Esophagus muscularis mucosa (tissue), 4 donors: ENCODE data around the gene DYTN. TPM values are rescaled to one million over a fixed set of nuclear protein-coding genes. Genes with fewer than 3 reads are reported as not detected.

Experiments used
- DNase-seq: peaks from one replicate; pipeline ENCODE4 v3.0.0-alpha.2; 2017; ENCODE audit errors: extremely low spot score
- H3K27ac ChIP-seq, 4 donors: fragments of 200-600 bp; sonication (generic); replicated peaks in 1 of 4; 1 replicate in 3 of 4; 2 replicates in 1 of 4; pipeline ENCODE4 v1.5.1; 2016 to 2019; ENCODE audit warnings: mild to moderate bottlenecking in 1 of 4
- H3K27me3 ChIP-seq, 4 donors: fragments of 200-600 bp; sonication (generic); one replicate each; pipeline versions ENCODE4 v1.5.1 to v1.6.0; 2016 to 2019
- H3K36me3 ChIP-seq, 4 donors: fragments of 200-600 bp; sonication (generic); one replicate each; pipeline ENCODE4 v1.5.1; 2016 to 2019
- H3K4me1 ChIP-seq, 4 donors: fragments of 200-600 bp; sonication (generic); one replicate each; pipeline ENCODE4 v1.5.1; 2016 to 2019
- H3K4me3 ChIP-seq, 4 donors: fragments of 200-600 bp; sonication (generic); 1 replicate in 2 of 4; 2 replicates in 2 of 4; pipeline ENCODE4 v1.5.1; 2016 to 2019; ENCODE audit warnings: mild to moderate bottlenecking in 4 of 4, moderate library complexity in 1 of 4
- H3K9me3 ChIP-seq, 4 donors: fragments of 200-600 bp; sonication (generic); 1 replicate in 3 of 4; 2 replicates in 1 of 4; pipeline ENCODE4 v1.5.1; 2016 to 2019
- CTCF ChIP-seq, 3 experiments: fragments of 200-600 bp in 2 of 3; fragments of 450-650 bp in 1 of 3; sonication (generic) in 2 of 3; IDR thresholded peaks; one replicate each; pipeline ENCODE4 v1.5.1; 2017 to 2019; ENCODE audit warnings: antibody characterized with exemption in 3 of 3, mild to moderate bottlenecking in 2 of 3, moderate library complexity in 1 of 3
- EP300 ChIP-seq: sonication (generic); formaldehyde crosslinking; IDR thresholded peaks from one replicate; pipeline ENCODE4 v1.6.1; 2017; ENCODE audit warnings: antibody characterized with exemption
- POLR2A ChIP-seq: fragments of 450-650 bp; IDR thresholded peaks from one replicate; pipeline ENCODE4 v1.6.1; 2017; ENCODE audit warnings: antibody characterized with exemption, moderate library complexity, mild to moderate bottlenecking, low read depth
- POLR2AphosphoS5 ChIP-seq, 2 donors: sonication (generic); formaldehyde crosslinking; IDR thresholded peaks; one replicate each; pipeline ENCODE4 v1.6.1; 2017; ENCODE audit warnings: antibody characterized with exemption in 2 of 2
- WGBS: methylation state at CpG from one replicate; pipeline ENCODE4 v1.1.5; 2018; 5-methylcytosine and 5-hydroxymethylcytosine counted together
- intact Hi-C: fragments of 100-400 bp; cut with DNase I; formaldehyde crosslinking; loops from one replicate; pipeline ENCODE4 v1.15.1; 2023
- small RNA-seq, 3 donors: library from RNA; depleted of rRNA; stranded (forward); fragments of <200 nt; gene quantifications; one replicate each; pipeline ENCODE3, GENCODE V24; 2016
- total RNA-seq, 4 donors: library from RNA; depleted of rRNA; stranded (reverse); fragments of >200 nt; gene quantifications; one replicate each; pipeline versions ENCODE4 v1.1.0 to v1.2.1, GENCODE V29; 2016

Gene DYTN
- total RNA-seq, 4 donors from 2014 or later: not detected

DNA sequence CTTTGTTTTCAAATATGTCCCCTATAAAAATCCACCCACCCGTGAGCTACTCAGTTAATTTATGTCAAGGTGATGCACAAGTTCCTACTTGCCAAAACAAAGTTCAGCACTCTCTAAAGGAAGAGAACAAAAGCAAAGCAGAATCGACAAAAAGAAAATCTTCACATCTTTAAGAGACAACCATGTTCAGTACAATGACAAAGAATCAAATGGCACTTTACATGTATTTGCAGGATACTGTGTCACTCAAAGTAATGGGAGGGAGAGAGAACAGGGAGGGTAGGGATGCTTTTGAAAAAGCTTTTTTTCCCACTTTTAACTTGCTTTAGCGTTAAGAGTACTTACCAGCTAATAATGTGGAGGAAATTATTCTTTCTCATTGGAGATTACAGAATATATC, 115.0 kb downstream of the DYTN start:
- no peak for DNase-seq
- Histone ChIP-seq H3K27me3 (no peaks in the 10 kb centered on the region), H3K9me3 (no peaks in the 10 kb centered on the region), H3K36me3 (no peaks in the 10 kb centered on the region), H3K4me1 (no peaks in the 10 kb centered on the region), H3K27ac (no peak overlapping the region), H3K4me3 (no peak overlapping the region)
- no peak for TF ChIP-seq CTCF (IDR thresholded peaks at IDR 0.05)
- no peak for TF ChIP-seq EP300
- TF ChIP-seq POLR2A: no peak
- no peak for TF ChIP-seq POLR2AphosphoS5 (IDR thresholded peaks at IDR 0.05)
- intact Hi-C loops: no loop called here
- 86% methylated on average over 3 of the region's 3 CpGs for WGBS

Small RNA genes within 50 kb of the gene (small RNA-seq; reads per million reads assigned to genes)
- 0 reads per million in 3 donors for gene RF00019

Other genes starting within 250 kb of the DYTN start
- not detected for gene FAM237A, start 75.9 kb downstream of the DYTN start, total RNA-seq
- 1 to 10 TPM in 2 of 4 donors, under 1 TPM in 2; 0.19 to 1.2 (median 0.75) TPM for gene MDH1B, start 46.9 kb upstream of the DYTN start, total RNA-seq
- 10 to 100 TPM; 22.5 to 31.3 (median 25.2) TPM for gene FASTKD2, start 47.2 kb upstream of the DYTN start, total RNA-seq
- gene CPO, start 221.1 kb upstream of the DYTN start, total RNA-seq: under 1 TPM; 0.32 to 0.83 (median 0.48) TPM